ENCODE results near the gene SHCBP1.
A peak's percentile ranks its signal among the peaks of the same experiment; 100 is the strongest.

DNA sequence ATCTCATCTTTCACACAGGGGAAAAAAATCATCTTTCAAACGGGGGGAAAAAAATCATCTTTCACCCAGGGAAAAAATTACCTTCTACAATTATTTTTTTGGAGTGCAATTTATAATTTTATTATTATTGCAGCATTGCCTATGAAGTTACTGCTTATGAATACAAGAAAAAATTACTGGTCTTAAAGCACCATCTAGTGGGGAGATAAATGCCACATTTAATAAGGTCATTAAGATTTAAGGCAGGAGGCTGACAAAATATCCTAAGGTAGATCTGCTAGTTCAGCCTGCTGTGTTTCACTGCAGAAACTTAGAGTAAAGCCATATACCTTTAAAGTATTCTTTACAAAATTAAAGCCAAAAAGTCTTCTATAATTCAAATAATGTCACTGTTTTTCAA lies 13.7 kb downstream of the SHCBP1 start:
- TF ChIP-seq, protein P1, sequence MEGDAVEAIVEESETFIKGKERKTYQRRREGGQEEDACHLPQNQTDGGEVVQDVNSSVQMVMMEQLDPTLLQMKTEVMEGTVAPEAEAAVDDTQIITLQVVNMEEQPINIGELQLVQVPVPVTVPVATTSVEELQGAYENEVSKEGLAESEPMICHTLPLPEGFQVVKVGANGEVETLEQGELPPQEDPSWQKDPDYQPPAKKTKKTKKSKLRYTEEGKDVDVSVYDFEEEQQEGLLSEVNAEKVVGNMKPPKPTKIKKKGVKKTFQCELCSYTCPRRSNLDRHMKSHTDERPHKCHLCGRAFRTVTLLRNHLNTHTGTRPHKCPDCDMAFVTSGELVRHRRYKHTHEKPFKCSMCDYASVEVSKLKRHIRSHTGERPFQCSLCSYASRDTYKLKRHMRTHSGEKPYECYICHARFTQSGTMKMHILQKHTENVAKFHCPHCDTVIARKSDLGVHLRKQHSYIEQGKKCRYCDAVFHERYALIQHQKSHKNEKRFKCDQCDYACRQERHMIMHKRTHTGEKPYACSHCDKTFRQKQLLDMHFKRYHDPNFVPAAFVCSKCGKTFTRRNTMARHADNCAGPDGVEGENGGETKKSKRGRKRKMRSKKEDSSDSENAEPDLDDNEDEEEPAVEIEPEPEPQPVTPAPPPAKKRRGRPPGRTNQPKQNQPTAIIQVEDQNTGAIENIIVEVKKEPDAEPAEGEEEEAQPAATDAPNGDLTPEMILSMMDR (IDR thresholded peaks at IDR 0.05): peak; percentile 43; the same call in 1 of the 2 replicates
- TF ChIP-seq, protein P2, sequence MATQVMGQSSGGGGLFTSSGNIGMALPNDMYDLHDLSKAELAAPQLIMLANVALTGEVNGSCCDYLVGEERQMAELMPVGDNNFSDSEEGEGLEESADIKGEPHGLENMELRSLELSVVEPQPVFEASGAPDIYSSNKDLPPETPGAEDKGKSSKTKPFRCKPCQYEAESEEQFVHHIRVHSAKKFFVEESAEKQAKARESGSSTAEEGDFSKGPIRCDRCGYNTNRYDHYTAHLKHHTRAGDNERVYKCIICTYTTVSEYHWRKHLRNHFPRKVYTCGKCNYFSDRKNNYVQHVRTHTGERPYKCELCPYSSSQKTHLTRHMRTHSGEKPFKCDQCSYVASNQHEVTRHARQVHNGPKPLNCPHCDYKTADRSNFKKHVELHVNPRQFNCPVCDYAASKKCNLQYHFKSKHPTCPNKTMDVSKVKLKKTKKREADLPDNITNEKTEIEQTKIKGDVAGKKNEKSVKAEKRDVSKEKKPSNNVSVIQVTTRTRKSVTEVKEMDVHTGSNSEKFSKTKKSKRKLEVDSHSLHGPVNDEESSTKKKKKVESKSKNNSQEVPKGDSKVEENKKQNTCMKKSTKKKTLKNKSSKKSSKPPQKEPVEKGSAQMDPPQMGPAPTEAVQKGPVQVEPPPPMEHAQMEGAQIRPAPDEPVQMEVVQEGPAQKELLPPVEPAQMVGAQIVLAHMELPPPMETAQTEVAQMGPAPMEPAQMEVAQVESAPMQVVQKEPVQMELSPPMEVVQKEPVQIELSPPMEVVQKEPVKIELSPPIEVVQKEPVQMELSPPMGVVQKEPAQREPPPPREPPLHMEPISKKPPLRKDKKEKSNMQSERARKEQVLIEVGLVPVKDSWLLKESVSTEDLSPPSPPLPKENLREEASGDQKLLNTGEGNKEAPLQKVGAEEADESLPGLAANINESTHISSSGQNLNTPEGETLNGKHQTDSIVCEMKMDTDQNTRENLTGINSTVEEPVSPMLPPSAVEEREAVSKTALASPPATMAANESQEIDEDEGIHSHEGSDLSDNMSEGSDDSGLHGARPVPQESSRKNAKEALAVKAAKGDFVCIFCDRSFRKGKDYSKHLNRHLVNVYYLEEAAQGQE (IDR thresholded peaks at IDR 0.05; ENCODE audit: insufficient read depth in 1 of 2, low read depth in 2 of 2, low read length in 1 of 2): no peak
- TF ChIP-seq POLR2AphosphoS5 (IDR thresholded peaks at IDR 0.05; ENCODE audit: low read depth, low read length): no peak

Data from Panc1 (cell line).